PC-9 (cell line): ENCODE results near the gene PPP1R1C.

Experiments
- EZH2 ChIP-seq: fragments of 200-600 bp; sonication (generic); IDR thresholded peaks from 2 replicates; pipeline ENCODE4 v1.8.0; 2017; ENCODE audit warnings: antibody characterized with exemption, low read depth
- TF ChIP-seq, protein P1 (sequence below): fragments of 200-600 bp; sonication (generic); conservative IDR thresholded peaks from 2 replicates; pipeline ENCODE4 v1.6.1; 2017; ENCODE audit warnings: mixed run types, antibody characterized with exemption, mild to moderate bottlenecking, moderate library complexity

DNA sequence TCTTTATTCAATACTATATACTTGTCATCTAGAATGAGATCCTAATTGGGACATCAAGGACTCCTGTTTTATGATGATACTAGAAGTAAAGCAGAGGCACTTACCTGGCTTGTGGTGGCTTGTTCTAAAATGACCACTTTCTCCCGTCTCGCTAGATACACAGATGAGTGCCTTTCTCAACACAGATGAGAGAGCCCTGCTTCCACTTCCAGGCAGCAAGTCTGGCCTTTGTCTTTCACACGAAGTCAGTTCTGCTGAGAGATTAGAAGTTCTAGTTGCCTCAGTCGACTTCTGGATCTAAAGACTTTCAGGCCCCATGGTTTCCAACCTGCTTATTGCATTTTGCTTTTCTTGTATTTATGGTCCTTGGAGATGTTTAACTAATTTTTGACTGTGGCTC is 70.3 kb downstream of the PPP1R1C start:
- TF ChIP-seq, protein P1, sequence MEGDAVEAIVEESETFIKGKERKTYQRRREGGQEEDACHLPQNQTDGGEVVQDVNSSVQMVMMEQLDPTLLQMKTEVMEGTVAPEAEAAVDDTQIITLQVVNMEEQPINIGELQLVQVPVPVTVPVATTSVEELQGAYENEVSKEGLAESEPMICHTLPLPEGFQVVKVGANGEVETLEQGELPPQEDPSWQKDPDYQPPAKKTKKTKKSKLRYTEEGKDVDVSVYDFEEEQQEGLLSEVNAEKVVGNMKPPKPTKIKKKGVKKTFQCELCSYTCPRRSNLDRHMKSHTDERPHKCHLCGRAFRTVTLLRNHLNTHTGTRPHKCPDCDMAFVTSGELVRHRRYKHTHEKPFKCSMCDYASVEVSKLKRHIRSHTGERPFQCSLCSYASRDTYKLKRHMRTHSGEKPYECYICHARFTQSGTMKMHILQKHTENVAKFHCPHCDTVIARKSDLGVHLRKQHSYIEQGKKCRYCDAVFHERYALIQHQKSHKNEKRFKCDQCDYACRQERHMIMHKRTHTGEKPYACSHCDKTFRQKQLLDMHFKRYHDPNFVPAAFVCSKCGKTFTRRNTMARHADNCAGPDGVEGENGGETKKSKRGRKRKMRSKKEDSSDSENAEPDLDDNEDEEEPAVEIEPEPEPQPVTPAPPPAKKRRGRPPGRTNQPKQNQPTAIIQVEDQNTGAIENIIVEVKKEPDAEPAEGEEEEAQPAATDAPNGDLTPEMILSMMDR, result no peak
- TF ChIP-seq EZH2, result no peak
